Peyer's patch (tissue), 4 donors: Measurements from ENCODE around the gene CKAP2L. TPM values are rescaled to one million over a fixed set of nuclear protein-coding genes. Genes with fewer than 3 reads are reported as not detected.
A peak's percentile ranks its signal among the peaks of the same experiment; 100 is the strongest.

Experiments used
- DNase-seq, 3 donors: peaks; one replicate each; pipeline ENCODE4 v3.0.0-alpha.2; 2017 to 2019
- H3K27ac ChIP-seq, 4 donors: fragments of 200-600 bp; sonication (generic); one replicate each; pipeline ENCODE4 v1.5.1; 2016 to 2019
- H3K27me3 ChIP-seq, 2 donors: fragments of 200-600 bp; sonication (generic); one replicate each; pipeline ENCODE4 v1.5.1; 2019
- H3K36me3 ChIP-seq, 3 donors: fragments of 200-600 bp; sonication (generic); one replicate each; pipeline ENCODE4 v1.5.1; 2016 to 2019
- H3K4me1 ChIP-seq, 4 donors: fragments of 200-600 bp; sonication (generic); one replicate each; pipeline ENCODE4 v1.5.1; 2016 to 2019
- H3K4me3 ChIP-seq, 4 donors: fragments of 200-600 bp; sonication (generic); 1 replicate in 3 of 4; 2 replicates in 1 of 4; pipeline ENCODE4 v1.5.1; 2016 to 2019; ENCODE audit warnings: mild to moderate bottlenecking in 1 of 4
- H3K9me3 ChIP-seq, 4 donors: fragments of 200-600 bp; sonication (generic); one replicate each; pipeline ENCODE4 v1.5.1; 2016 to 2019; ENCODE audit warnings: mild to moderate bottlenecking in 1 of 4
- CTCF ChIP-seq, 6 experiments: fragments of 450-650 bp in 4 of 6; fragments of 200-600 bp in 2 of 6; sonication (generic) in 1 of 6; IDR thresholded peaks; one replicate each; pipeline ENCODE4 v1.5.1; 2017 to 2019; ENCODE audit warnings: antibody characterized with exemption in 6 of 6, mild to moderate bottlenecking in 3 of 6, moderate library complexity in 1 of 6
- POLR2A ChIP-seq, 2 donors: fragments of 450-650 bp; IDR thresholded peaks; one replicate each; pipeline ENCODE4 v1.5.1; 2017; ENCODE audit warnings: antibody characterized with exemption in 2 of 2, mild to moderate bottlenecking in 2 of 2, moderate library complexity in 2 of 2
- total RNA-seq, 4 donors: library from RNA; depleted of rRNA; stranded (reverse); fragments of >200 nt; gene quantifications; one replicate each; pipeline ENCODE4 v1.1.0, GENCODE V29; 2016

CKAP2L gene
- total RNA-seq, 4 donors from 2014 or later: 0.54 to 19.0 (median 1.3) TPM

GRCh38 chr2:112767693-112768330, 3.4 kb upstream of the CKAP2L start:
- Histone ChIP-seq H3K27me3 (no peaks in the 10 kb centered on the region), H3K36me3 (no peaks in the 10 kb centered on the region), H3K9me3 (no peaks in the 10 kb centered on the region), H3K4me3 (peak overlapping the region in 3 of 4 donors; percentile 6 to 31 (median 27)), H3K27ac (peak overlapping the region in 2 of 4 donors; percentile 15 to 46), H3K4me1 (peaks cover 0 to 14% (median 7%) of the 10 kb centered on the region in 4 donors)
- DNase-seq: no peak
- TF ChIP-seq POLR2A (IDR thresholded peaks at IDR 0.05): no peak
- no peak for TF ChIP-seq CTCF (IDR thresholded peaks at IDR 0.05)

DNA sequence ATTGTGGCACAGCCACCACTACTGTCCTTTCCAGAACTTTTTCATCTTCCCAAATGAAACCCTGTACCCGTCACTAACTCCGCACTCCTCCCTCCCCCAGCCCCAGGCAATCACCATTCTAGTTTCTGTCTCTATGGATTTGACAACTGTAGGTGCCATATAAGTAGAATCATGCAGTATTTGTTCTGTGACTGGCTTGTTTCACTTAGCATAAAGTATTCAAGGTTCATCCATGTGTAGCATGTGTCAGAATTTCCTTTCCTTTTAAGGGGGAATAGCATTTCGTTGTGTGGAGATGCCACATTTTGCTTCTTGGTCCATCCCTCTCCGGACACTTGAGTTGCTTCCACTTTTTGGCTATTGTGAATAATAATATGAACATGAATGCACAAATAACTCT, 842 bp upstream of the CKAP2L start:
- Histone ChIP-seq H3K36me3 (no peaks in the 10 kb centered on the region), H3K27ac (peak overlapping the region in 3 of 4 donors; percentile 40 to 70 (median 55)), H3K4me1 (peaks cover 0 to 14% (median 7%) of the 10 kb centered on the region in 4 donors), H3K9me3 (no peaks in the 10 kb centered on the region), H3K4me3 (peak overlapping the region; percentile 70 to 78 (median 75)), H3K27me3 (no peaks in the 10 kb centered on the region)
- no peak for DNase-seq
- no peak for TF ChIP-seq POLR2A (IDR thresholded peaks at IDR 0.05)
- no peak for TF ChIP-seq CTCF (IDR thresholded peaks at IDR 0.05)

DNA sequence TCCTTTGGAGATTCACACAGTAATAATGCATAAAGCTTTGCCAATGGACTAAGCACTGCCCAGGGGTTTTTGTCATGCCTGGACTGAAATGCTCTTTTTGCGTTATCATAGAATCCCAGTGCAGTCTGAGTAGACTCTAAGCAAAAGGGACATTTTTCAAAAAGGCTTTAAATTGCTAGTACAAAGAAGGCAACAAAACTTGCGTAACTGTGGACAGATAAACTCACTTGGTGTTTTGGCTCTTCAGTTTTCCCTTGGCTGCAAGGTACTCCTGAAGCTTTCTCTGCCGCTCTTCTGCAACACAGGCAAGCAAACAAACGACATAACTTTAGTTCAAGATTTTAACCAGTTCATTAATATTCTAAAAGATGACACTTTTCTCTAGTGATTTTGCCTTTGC, 2.1 kb downstream of the CKAP2L start:
- peaks cover 0 to 14% (median 7%) of the 10 kb centered on the region in 4 donors for H3K4me1 ChIP-seq
- H3K27ac ChIP-seq: no peak overlapping the region
- H3K27me3 ChIP-seq: no peaks in the 10 kb centered on the region
- no peak overlapping the region for H3K4me3 ChIP-seq
- no peaks in the 10 kb centered on the region for H3K9me3 ChIP-seq
- H3K36me3 ChIP-seq: no peaks in the 10 kb centered on the region
- TF ChIP-seq CTCF (IDR thresholded peaks at IDR 0.05) (no peak), POLR2A (IDR thresholded peaks at IDR 0.05) (no peak)
- DNase-seq: no peak

DNA sequence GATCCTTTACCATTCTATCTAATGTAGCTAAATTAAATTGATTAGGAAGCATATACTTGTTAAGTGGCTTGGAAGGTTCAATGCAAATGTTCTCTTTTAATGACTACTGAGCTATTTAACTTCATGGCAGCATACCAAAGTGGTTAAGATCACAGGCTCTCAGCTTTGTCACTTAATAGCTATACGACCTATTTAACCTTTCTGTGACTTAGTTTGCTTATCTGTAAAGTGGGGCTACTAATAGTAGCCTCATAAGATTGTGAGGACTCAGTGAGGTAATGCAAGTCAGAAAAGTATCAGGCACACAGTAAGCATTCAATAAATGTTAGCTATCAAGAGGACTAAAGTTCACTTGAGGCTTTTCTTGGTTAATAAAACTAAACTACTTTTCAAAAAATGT, 4.3 kb downstream of the CKAP2L start:
- no peak overlapping the region for H3K4me3 ChIP-seq
- H3K27me3 ChIP-seq: no peaks in the 10 kb centered on the region
- no peak for DNase-seq
- no peak for TF ChIP-seq POLR2A (IDR thresholded peaks at IDR 0.05)
- no peak for TF ChIP-seq CTCF (IDR thresholded peaks at IDR 0.05)
- no peaks in the 10 kb centered on the region for H3K36me3 ChIP-seq
- H3K4me1 ChIP-seq: peaks cover 0 to 12% (median 6%) of the 10 kb centered on the region in 4 donors
- no peaks in the 10 kb centered on the region for H3K9me3 ChIP-seq
- no peak overlapping the region for H3K27ac ChIP-seq

GRCh38 chr2:112758711-112759110, 5.7 kb downstream of the CKAP2L start:
- Histone ChIP-seq H3K27ac (no peak overlapping the region), H3K9me3 (no peaks in the 10 kb centered on the region), H3K27me3 (no peaks in the 10 kb centered on the region), H3K4me3 (no peak overlapping the region), H3K36me3 (no peaks in the 10 kb centered on the region), H3K4me1 (peaks cover 0 to 3% (median 0%) of the 10 kb centered on the region in 4 donors)
- DNase-seq: no peak
- no peak for TF ChIP-seq POLR2A (IDR thresholded peaks at IDR 0.05)
- no peak for TF ChIP-seq CTCF (IDR thresholded peaks at IDR 0.05)
